ENCODE data around the gene SPAG16. TPM values are rescaled to one million over a fixed set of nuclear protein-coding genes. Genes with fewer than 3 reads are reported as not detected.

The SPAG16 gene
- total RNA-seq, 4 donors from 2014 or later, result 5.0 to 73.8 (median 21.6) TPM

DNA sequence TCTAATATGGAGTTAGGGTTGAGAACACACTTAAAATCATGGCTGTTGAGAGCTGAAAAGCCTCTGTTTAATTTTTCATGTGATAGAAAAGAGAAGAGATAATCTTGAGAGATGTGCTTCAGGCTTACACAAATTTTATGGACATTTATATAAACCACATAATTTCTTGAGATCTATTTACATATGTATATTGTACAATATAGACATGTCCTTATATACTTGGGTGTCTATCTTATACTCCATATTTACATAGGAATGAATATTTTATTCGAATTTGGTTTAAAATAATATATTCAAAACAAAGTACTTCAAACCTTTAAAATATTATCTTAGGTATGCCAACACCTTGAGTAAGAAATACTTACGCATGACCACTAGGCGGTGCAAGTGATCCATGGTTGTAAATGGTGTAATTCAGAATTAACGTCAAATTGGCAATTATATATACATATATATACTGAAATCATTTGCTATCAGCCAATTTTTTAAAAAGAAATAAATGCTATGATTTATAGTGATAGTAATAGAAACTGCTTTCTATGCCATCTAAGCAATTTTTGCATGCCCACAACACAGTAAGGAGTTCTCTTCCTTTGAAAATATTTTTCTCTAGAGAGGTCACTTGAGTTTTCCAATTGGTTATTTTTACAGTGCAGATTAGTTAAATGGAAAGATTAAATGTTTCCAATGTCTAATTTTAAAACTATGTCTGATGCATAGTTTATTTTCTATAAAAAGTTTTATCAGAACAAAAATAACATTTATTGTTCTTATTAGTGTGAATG is 37.6 kb upstream of the SPAG16 start:
- H3K9me3 ChIP-seq, result no peaks in the 10 kb centered on the region
- intact Hi-C loops (cut with DNase I; ENCODE audit: low total_unique reads), result no loop called here
- DNase-seq, result no peak
- H3K27ac ChIP-seq, result no peak overlapping the region
- no peaks in the 10 kb centered on the region for H3K27me3 ChIP-seq
- no peaks in the 10 kb centered on the region for H3K4me1 ChIP-seq
- TF ChIP-seq, protein P1, sequence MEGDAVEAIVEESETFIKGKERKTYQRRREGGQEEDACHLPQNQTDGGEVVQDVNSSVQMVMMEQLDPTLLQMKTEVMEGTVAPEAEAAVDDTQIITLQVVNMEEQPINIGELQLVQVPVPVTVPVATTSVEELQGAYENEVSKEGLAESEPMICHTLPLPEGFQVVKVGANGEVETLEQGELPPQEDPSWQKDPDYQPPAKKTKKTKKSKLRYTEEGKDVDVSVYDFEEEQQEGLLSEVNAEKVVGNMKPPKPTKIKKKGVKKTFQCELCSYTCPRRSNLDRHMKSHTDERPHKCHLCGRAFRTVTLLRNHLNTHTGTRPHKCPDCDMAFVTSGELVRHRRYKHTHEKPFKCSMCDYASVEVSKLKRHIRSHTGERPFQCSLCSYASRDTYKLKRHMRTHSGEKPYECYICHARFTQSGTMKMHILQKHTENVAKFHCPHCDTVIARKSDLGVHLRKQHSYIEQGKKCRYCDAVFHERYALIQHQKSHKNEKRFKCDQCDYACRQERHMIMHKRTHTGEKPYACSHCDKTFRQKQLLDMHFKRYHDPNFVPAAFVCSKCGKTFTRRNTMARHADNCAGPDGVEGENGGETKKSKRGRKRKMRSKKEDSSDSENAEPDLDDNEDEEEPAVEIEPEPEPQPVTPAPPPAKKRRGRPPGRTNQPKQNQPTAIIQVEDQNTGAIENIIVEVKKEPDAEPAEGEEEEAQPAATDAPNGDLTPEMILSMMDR (IDR thresholded peaks at IDR 0.05), result peak; percentile 44 to 49 (median 47)
- no peak for TF ChIP-seq POLR2A (IDR thresholded peaks at IDR 0.05)
- no peak overlapping the region for H3K4me3 ChIP-seq
- H3K36me3 ChIP-seq, result no peaks in the 10 kb centered on the region

DNA sequence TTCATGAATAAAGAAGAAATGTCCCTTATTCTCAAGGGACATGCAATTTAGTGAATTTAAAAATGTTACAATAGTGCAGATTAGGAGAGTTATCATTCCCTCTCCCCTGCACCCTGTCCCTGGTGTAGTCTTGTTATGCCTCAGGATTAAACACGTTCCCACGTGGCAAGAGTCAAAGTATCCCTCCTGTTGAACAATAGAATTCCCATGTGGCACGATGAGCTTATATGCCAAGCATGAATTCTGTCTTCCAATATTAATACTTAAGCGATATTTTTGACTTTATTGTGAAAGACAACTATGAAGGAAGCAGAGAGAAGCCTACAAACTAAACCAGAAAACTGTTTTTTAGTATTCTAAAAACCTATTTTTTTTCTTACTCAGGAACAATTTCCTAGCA is 36.7 kb upstream of the SPAG16 start:
- H3K27me3 ChIP-seq, result no peaks in the 10 kb centered on the region
- H3K27ac ChIP-seq, result no peak overlapping the region
- TF ChIP-seq POLR2A (IDR thresholded peaks at IDR 0.05), result no peak
- TF ChIP-seq, protein P1 (IDR thresholded peaks at IDR 0.05), result no peak
- intact Hi-C loops (cut with DNase I; ENCODE audit: low total_unique reads), result no loop called here
- H3K4me3 ChIP-seq, result no peak overlapping the region
- no peaks in the 10 kb centered on the region for H3K4me1 ChIP-seq
- H3K9me3 ChIP-seq, result no peaks in the 10 kb centered on the region
- DNase-seq, result no peak
- no peaks in the 10 kb centered on the region for H3K36me3 ChIP-seq

DNA sequence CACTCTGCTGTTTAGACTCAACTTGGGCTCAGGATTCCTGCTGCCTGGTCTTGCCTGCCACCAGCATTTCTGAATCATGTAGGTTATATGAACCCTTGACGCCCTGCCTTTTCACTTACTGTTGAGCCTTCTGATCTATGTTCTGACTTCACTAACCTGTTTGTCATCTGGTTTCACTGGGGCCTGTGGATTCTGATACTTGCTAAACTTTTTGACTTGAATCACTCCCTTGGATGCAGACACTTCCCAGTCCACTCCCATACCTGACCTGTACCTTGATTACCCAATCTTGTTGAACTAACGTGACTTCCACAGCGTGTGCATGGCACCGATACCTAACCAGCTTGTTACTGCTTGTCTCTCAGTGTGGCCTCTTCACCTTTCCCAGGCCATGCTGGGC is 35.6 kb upstream of the SPAG16 start:
- TF ChIP-seq, protein P1 (IDR thresholded peaks at IDR 0.05), result no peak
- TF ChIP-seq POLR2A (IDR thresholded peaks at IDR 0.05), result no peak
- H3K9me3 ChIP-seq, result no peaks in the 10 kb centered on the region
- H3K4me1 ChIP-seq, result no peaks in the 10 kb centered on the region
- no peak for DNase-seq
- no peak overlapping the region for H3K27ac ChIP-seq
- H3K4me3 ChIP-seq, result no peak overlapping the region
- intact Hi-C loops (cut with DNase I; ENCODE audit: low total_unique reads), result no loop called here
- H3K27me3 ChIP-seq, result no peaks in the 10 kb centered on the region
- H3K36me3 ChIP-seq, result no peaks in the 10 kb centered on the region

DNA sequence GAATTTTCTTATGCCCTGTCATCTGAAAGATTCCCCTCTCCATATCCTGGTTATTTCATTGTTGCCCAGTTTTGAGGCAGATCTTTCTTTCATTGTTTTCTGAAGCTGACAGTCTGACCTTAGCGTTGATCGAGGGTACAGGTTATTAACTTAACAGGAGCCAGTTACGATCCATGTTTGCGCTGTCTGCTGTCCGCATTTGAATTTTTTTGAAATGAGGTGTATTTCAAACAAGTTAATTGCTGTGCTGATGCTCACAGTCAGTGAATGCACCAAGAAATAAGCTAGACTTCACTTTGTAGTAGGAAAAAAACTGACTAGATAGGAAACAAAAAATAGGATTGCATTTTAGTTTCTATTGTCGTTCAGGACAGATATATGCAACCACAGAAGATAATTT is 34.8 kb upstream of the SPAG16 start:
- no peaks in the 10 kb centered on the region for H3K9me3 ChIP-seq
- TF ChIP-seq, protein P1 (IDR thresholded peaks at IDR 0.05), result no peak
- TF ChIP-seq POLR2A (IDR thresholded peaks at IDR 0.05), result no peak
- DNase-seq, result no peak
- H3K4me3 ChIP-seq, result no peak overlapping the region
- H3K27me3 ChIP-seq, result no peaks in the 10 kb centered on the region
- H3K27ac ChIP-seq, result no peak overlapping the region
- intact Hi-C loops (cut with DNase I; ENCODE audit: low total_unique reads), result no loop called here
- H3K36me3 ChIP-seq, result no peaks in the 10 kb centered on the region
- H3K4me1 ChIP-seq, result no peaks in the 10 kb centered on the region

DNA sequence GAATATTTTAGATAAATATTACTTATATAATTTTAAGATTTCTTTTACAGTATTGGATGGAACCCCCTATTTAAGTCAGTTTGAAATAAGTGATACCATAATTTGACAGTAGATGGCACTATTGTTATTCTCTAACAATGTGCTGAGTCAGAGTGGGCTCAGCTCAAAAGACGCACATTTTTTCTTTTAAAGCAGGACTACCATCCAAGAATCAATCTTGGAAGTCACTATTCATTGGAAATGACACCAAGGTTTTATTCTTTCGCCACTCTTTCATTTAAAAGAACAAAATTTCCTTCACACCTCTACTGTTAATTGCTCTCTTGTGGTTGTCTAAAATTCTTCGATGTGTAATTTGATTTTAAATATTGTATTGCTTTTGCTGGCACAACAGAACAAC is 32.6 kb upstream of the SPAG16 start:
- DNase-seq, result no peak
- no peaks in the 10 kb centered on the region for H3K27me3 ChIP-seq
- H3K27ac ChIP-seq, result no peak overlapping the region
- no peak overlapping the region for H3K4me3 ChIP-seq
- intact Hi-C loops (cut with DNase I; ENCODE audit: low total_unique reads), result no loop called here
- no peaks in the 10 kb centered on the region for H3K4me1 ChIP-seq
- no peaks in the 10 kb centered on the region for H3K9me3 ChIP-seq
- H3K36me3 ChIP-seq, result no peaks in the 10 kb centered on the region
- TF ChIP-seq, protein P1 (IDR thresholded peaks at IDR 0.05), result peak; percentile 61 to 65 (median 64)
- no peak for TF ChIP-seq POLR2A (IDR thresholded peaks at IDR 0.05)
